ENCODE data around the gene C6orf141. TPM values are rescaled to one million over a fixed set of nuclear protein-coding genes. Genes with fewer than 3 reads are reported as not detected.
A peak's percentile ranks its signal among the peaks of the same experiment; 100 is the strongest.

Gene C6orf141
- total and polyA plus RNA-seq, 8 donors: 2.4 to 21.1 (median 7.4) TPM

DNA sequence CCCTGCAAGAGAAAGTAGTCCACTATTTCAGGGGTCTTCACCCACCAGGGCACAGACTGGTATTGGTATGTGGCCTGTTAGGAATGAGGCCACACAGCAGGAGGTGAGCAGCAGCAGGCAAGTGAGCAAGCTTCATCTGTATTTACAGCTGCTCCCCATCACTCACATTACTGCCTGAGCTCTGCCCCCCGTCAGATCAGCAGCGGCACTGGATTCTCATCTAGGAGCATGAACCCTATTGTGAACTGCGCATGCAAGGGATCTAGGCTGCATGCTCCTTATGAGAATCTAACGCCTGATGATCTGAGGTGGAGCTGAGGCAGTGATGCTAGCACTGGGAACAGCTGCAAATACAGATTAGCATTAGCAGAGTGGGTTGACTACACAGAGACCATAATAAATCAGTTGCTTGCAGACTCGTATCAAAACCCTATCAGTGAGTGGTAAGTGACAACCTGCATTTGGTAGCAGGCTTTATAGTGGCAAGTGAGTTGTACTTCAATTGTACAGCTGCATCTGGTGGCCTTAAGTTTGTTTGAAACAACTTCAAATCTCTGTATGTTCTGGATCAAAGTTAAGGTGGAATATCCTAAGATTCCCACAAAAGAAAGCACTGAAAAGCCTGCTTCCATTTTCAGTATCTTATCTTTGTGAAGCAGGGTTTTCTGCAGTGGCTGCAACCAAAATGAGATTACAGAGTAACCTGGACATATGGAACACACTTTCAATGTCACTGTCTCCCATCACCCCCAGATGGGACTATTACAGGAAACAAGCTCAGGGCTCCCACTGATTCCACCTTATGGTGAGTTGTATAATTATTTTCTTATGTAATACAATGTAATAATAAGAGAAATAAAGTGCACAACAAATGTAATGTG is 12.8 kb downstream of the C6orf141 start:
- Histone ChIP-seq H3K9me3 (no peaks in the 10 kb centered on the region), H3K4me1 (no peaks in the 10 kb centered on the region), H3K4me3 (no peak overlapping the region), H3K27me3 (no peaks in the 10 kb centered on the region), H3K36me3 (no peaks in the 10 kb centered on the region), H3K27ac (no peak overlapping the region)
- intact Hi-C loops (cut with DNase I): no loop called here
- TF ChIP-seq, protein P1, sequence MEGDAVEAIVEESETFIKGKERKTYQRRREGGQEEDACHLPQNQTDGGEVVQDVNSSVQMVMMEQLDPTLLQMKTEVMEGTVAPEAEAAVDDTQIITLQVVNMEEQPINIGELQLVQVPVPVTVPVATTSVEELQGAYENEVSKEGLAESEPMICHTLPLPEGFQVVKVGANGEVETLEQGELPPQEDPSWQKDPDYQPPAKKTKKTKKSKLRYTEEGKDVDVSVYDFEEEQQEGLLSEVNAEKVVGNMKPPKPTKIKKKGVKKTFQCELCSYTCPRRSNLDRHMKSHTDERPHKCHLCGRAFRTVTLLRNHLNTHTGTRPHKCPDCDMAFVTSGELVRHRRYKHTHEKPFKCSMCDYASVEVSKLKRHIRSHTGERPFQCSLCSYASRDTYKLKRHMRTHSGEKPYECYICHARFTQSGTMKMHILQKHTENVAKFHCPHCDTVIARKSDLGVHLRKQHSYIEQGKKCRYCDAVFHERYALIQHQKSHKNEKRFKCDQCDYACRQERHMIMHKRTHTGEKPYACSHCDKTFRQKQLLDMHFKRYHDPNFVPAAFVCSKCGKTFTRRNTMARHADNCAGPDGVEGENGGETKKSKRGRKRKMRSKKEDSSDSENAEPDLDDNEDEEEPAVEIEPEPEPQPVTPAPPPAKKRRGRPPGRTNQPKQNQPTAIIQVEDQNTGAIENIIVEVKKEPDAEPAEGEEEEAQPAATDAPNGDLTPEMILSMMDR (IDR thresholded peaks at IDR 0.05): no peak
- ATAC-seq (no peak), FAIRE-seq (no peak), DNase-seq (no peak)
- WGBS, 2 donors: 75 to 80% methylated on average over 5 of the region's 5 CpGs

DNA sequence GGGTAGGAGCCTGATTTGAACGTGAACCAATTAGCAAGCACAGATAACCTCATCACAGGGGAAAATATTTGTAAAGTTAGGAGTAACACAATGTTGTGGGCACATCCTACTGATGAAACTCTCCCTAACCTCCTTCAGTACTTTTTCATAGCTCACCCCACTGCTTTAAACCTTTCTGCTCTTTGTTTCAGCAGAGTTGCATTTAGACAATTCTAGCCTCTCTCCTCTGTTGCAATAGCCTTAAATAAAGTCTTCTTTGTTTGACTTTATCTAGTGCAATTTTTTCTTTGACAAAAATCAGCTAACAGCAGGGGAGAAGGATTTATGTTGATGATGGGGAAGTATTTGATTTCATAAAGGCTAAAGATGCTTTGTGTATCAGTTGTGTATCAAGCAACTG is 14.1 kb downstream of the C6orf141 start:
- ATAC-seq (no peak), FAIRE-seq (no peak), DNase-seq (no peak)
- Histone ChIP-seq H3K27me3 (no peaks in the 10 kb centered on the region), H3K4me1 (no peaks in the 10 kb centered on the region), H3K4me3 (no peak overlapping the region), H3K9me3 (no peaks in the 10 kb centered on the region), H3K36me3 (no peaks in the 10 kb centered on the region), H3K27ac (no peak overlapping the region)
- 60 to 72% methylated on average over 1 of the region's 1 CpG for WGBS, 2 donors
- TF ChIP-seq, protein P1 (IDR thresholded peaks at IDR 0.05): no peak
- intact Hi-C loops (cut with DNase I): no loop called here

DNA sequence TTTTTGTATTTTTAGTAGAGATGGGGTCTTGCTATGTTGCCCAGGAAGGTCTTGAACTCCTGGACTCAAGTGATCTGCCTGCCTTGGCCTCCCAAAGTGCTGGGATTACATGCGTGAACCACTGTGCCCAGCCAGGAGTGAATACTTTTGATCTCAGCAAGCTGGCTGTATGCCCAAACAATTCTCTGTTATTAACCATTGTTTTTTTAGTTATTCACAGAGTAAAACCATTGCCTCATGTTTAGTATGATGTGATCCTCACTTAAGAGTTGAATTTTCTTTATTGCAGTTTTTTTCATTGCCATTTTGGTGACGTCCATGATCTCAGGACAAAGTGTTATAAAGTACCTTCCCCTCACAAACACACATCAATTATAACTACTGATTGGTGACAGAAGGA is 14.8 kb downstream of the C6orf141 start:
- intact Hi-C loops (cut with DNase I): no loop called here
- H3K27me3 ChIP-seq: no peaks in the 10 kb centered on the region
- TF ChIP-seq, protein P1 (IDR thresholded peaks at IDR 0.05): no peak
- ATAC-seq (no peak), DNase-seq (no peak), FAIRE-seq (no peak)
- 37 to 55% methylated on average over 2 of the region's 2 CpGs for WGBS, 2 donors
- no peak overlapping the region for H3K27ac ChIP-seq
- H3K4me1 ChIP-seq: peaks cover 0 to 2% (median under 1%) of the 10 kb centered on the region in 3 donors
- no peaks in the 10 kb centered on the region for H3K9me3 ChIP-seq
- no peak overlapping the region for H3K4me3 ChIP-seq
- H3K36me3 ChIP-seq: no peaks in the 10 kb centered on the region

DNA sequence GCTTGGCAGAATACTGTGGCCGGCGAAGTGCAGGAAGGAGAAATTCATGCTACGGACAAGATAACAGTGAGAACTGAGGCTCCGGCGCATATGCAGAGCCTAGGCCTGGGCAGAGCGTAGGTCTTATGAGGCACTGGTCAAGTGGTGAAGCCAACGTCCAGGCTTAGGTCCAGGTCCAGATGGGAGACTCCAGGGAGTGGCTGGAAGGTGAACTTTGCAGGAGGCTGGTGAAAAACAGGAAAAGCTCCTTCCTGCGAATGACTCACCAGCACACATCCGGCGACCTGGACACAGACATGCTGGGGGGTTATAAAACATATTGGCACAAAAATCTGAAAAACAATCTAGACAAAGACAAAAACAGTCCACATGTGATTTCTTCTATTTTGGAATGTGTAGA is 15.4 kb downstream of the C6orf141 start:
- 69 to 85% methylated on average over 10 of the region's 10 CpGs for WGBS, 2 donors
- ATAC-seq: peak in 1 of 4 donors; percentile 16
- DNase-seq: no peak

More for the DNA sequence above, 15.4 kb downstream of the C6orf141 start:
- TF ChIP-seq, protein P1 (IDR thresholded peaks at IDR 0.05): no peak
- intact Hi-C loops (cut with DNase I): no loop called here
- H3K4me3 ChIP-seq: no peak overlapping the region
- no peaks in the 10 kb centered on the region for H3K9me3 ChIP-seq
- FAIRE-seq: no peak
- H3K4me1 ChIP-seq: peaks cover 0 to 6% (median 5%) of the 10 kb centered on the region in 3 donors
- H3K27ac ChIP-seq: no peak overlapping the region
- no peaks in the 10 kb centered on the region for H3K27me3 ChIP-seq
- no peaks in the 10 kb centered on the region for H3K36me3 ChIP-seq
